Upper lobe of left lung (tissue), 4 donors: ENCODE results near the gene LIG1.

Experiments used
- EP300 ChIP-seq, 4 donors: sonication (generic); formaldehyde crosslinking; IDR thresholded peaks; one replicate each; pipeline ENCODE4 v1.5.1; 2017; ENCODE audit warnings: antibody characterized with exemption in 4 of 4, control low read depth in 2 of 4
- POLR2A ChIP-seq, 4 donors: fragments of 450-650 bp; IDR thresholded peaks; one replicate each; pipeline ENCODE4 v1.5.1; 2016 to 2017; ENCODE audit warnings: antibody characterized with exemption in 4 of 4, mild to moderate bottlenecking in 2 of 4
- TF ChIP-seq, protein P1 (sequence below), 6 experiments: fragments of 450-650 bp in 4 of 6; fragments of 200-600 bp in 2 of 6; sonication (generic) in 2 of 6; IDR thresholded peaks; one replicate each; pipeline ENCODE4 v1.5.1; 2016 to 2019; ENCODE audit warnings: antibody characterized with exemption in 6 of 6

DNA sequence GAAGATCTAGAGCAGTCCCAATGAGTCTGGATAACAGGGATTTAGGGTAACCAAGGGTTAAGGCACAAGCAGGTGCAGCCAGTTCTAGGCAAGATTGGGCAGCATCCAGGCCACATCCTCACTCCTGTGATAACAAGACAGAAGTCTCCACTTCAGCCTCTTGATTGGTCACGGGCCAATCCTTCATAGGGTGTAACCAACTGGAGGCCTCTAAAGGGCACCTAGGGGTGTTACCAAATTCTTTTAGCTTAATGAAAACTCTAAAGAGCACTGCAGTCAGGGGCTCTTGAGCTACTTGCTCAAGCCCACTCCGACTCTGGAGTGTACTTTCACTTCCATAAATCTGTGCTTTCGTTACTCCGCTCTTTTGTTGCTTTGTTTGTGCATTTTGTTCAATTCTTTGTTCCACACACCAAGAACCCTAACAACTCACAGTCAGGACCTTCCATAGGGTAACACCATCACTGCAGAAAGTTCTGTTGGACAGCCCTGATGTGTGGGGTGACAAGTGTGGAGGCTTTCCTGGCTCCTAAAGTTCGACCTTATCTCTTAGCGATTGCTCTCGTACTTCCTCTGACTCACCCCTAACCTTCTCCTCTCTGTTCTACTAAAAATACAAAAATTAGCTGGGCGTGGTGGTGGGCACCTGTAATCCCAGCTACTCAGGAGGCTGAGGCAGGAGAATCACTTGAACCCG lies 36.4 kb upstream of the LIG1 start:
- TF ChIP-seq, protein P1, sequence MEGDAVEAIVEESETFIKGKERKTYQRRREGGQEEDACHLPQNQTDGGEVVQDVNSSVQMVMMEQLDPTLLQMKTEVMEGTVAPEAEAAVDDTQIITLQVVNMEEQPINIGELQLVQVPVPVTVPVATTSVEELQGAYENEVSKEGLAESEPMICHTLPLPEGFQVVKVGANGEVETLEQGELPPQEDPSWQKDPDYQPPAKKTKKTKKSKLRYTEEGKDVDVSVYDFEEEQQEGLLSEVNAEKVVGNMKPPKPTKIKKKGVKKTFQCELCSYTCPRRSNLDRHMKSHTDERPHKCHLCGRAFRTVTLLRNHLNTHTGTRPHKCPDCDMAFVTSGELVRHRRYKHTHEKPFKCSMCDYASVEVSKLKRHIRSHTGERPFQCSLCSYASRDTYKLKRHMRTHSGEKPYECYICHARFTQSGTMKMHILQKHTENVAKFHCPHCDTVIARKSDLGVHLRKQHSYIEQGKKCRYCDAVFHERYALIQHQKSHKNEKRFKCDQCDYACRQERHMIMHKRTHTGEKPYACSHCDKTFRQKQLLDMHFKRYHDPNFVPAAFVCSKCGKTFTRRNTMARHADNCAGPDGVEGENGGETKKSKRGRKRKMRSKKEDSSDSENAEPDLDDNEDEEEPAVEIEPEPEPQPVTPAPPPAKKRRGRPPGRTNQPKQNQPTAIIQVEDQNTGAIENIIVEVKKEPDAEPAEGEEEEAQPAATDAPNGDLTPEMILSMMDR (IDR thresholded peaks at IDR 0.05), result no peak
- TF ChIP-seq POLR2A (IDR thresholded peaks at IDR 0.05) (peak in 2 of 4 donors; percentile 21 to 37), EP300 (IDR thresholded peaks at IDR 0.05) (no peak)
